Astrocyte of the spinal cord (primary cell): Measurements from ENCODE around the gene HHIPL1.
A peak's percentile ranks its signal among the peaks of the same experiment; 100 is the strongest.

Experiments used
- DNase-seq: peaks from one replicate; pipeline ENCODE4 v3.0.0; 2011; ENCODE audit warnings: low read depth, low spot score
- H3K4me3 ChIP-seq: 2 replicates; pipeline ENCODE4 v1.5.1; 2011; ENCODE audit warnings: low read depth, mild to moderate bottlenecking, low read length, moderate library complexity
- CTCF ChIP-seq: IDR thresholded peaks from 2 replicates; pipeline ENCODE4 v1.5.1; 2012; ENCODE audit warnings: low read depth, mild to moderate bottlenecking, low read length, inconsistent platforms
- in situ Hi-C: cut with HindIII; loops from 2 replicates; pipeline ENCODE4 v1.10.0; 2017; ENCODE audit warnings: low sequenced_read_pairs

HHIPL1 gene

GRCh38 chr14:99650189-99650588 is 5.3 kb downstream of the HHIPL1 start:
- no peak for TF ChIP-seq CTCF
- no peak for DNase-seq
- H3K4me3 ChIP-seq = no peak overlapping the region
- in situ Hi-C loops = no loop called here

GRCh38 chr14:99651953-99652746 is 7.2 kb downstream of the HHIPL1 start:
- in situ Hi-C loops = no loop called here
- no peak for TF ChIP-seq CTCF
- no peak overlapping the region for H3K4me3 ChIP-seq
- no peak for DNase-seq

- no peak overlapping the region for H3K4me3 ChIP-seq
- in situ Hi-C loops = no loop called here
- TF ChIP-seq CTCF = no peak
- DNase-seq = peak; percentile 78
Measured at GRCh38 chr14:99654235-99654985, 9.5 kb downstream of the HHIPL1 start.

- DNase-seq = no peak
- no peak for TF ChIP-seq CTCF
- in situ Hi-C loops = no loop called here
- H3K4me3 ChIP-seq = no peak overlapping the region
Measured at GRCh38 chr14:99655521-99655920, 10.6 kb downstream of the HHIPL1 start.

GRCh38 chr14:99656171-99656570 is 11.2 kb downstream of the HHIPL1 start:
- no peak overlapping the region for H3K4me3 ChIP-seq
- TF ChIP-seq CTCF = no peak
- no peak for DNase-seq
- in situ Hi-C loops = no loop called here

- no peak overlapping the region for H3K4me3 ChIP-seq
- no peak for TF ChIP-seq CTCF
- no peak for DNase-seq
- in situ Hi-C loops = no loop called here
Measured at GRCh38 chr14:99657645-99658155, 12.8 kb downstream of the HHIPL1 start.
